HEK293 (cell line): ENCODE results near the gene CHST5.

Source experiments
- AEBP2 ChIP-seq: fragments of 450-650 bp; formaldehyde crosslinking; IDR thresholded peaks from 2 replicates; pipeline ENCODE4 v1.5.1; 2016; ENCODE audit warnings: missing biosample characterization, missing genetic modification characterization, borderline replicate concordance
- REST ChIP-seq: fragments of 450-650 bp; formaldehyde crosslinking; IDR thresholded peaks from 2 replicates; pipeline ENCODE4 v1.5.1; 2016; ENCODE audit warnings: missing biosample characterization, missing genetic modification characterization
- ZNF18 ChIP-seq: fragments of 450-650 bp; formaldehyde crosslinking; IDR thresholded peaks from 2 replicates; pipeline ENCODE4 v1.5.1; 2016; ENCODE audit warnings: missing biosample characterization, missing genetic modification characterization
- ZNF274 ChIP-seq, 2 experiments: fragments of 200-500 bp in 1 of 2; fragments of 450-650 bp in 1 of 2; sonication (Bioruptor generic) in 1 of 2; formaldehyde crosslinking in 1 of 2; IDR thresholded peaks; 2 replicates each; pipeline versions ENCODE4 v1.5.1 to v1.6.1; 2014 to 2016; ENCODE audit warnings: borderline replicate concordance in 1 of 2, inconsistent platforms in 1 of 2, low read length in 1 of 2, missing biosample characterization in 1 of 2, missing genetic modification characterization in 1 of 2
- ZNF510 ChIP-seq: fragments of 450-650 bp; formaldehyde crosslinking; IDR thresholded peaks from 2 replicates; pipeline ENCODE4 v1.5.1; 2018; ENCODE audit warnings: mild to moderate bottlenecking, missing genetic modification characterization, missing biosample characterization; ENCODE audit not compliant: insufficient replicate concordance
- ZNF610 ChIP-seq: fragments of 450-650 bp; formaldehyde crosslinking; IDR thresholded peaks from 2 replicates; pipeline ENCODE4 v1.5.1; 2016; ENCODE audit warnings: missing biosample characterization, missing genetic modification characterization, borderline replicate concordance
- ZNF785 ChIP-seq: fragments of 450-650 bp; formaldehyde crosslinking; IDR thresholded peaks from 2 replicates; pipeline ENCODE4 v1.5.1; 2016; ENCODE audit warnings: missing biosample characterization, missing genetic modification characterization
- ZNF792 ChIP-seq: fragments of 450-650 bp; formaldehyde crosslinking; IDR thresholded peaks from 2 replicates; pipeline ENCODE4 v1.5.1; 2016; ENCODE audit warnings: missing biosample characterization, missing genetic modification characterization
- TF ChIP-seq, protein P1 (sequence below): fragments of 450-650 bp; formaldehyde crosslinking; IDR thresholded peaks from 2 replicates; pipeline ENCODE4 v1.5.1; 2016; ENCODE audit warnings: missing biosample characterization, missing genetic modification characterization
- TF ChIP-seq, protein P2 (sequence below): fragments of 450-650 bp; IDR thresholded peaks from 2 replicates; pipeline ENCODE4 v1.5.1; 2018; ENCODE audit warnings: missing biosample characterization, mild to moderate bottlenecking, missing genetic modification characterization

- TF ChIP-seq ZNF274 (IDR thresholded peaks at IDR 0.05; ENCODE audit: low read length): no peak
- no peak for TF ChIP-seq ZNF274 (tag by site-specific recombination; IDR thresholded peaks at IDR 0.05; ENCODE audit: borderline replicate concordance)
- TF ChIP-seq ZNF610 (tag by site-specific recombination): no peak
- TF ChIP-seq REST (tag by site-specific recombination): no peak
- no peak for TF ChIP-seq ZNF792 (tag by site-specific recombination)
- TF ChIP-seq, protein P1, sequence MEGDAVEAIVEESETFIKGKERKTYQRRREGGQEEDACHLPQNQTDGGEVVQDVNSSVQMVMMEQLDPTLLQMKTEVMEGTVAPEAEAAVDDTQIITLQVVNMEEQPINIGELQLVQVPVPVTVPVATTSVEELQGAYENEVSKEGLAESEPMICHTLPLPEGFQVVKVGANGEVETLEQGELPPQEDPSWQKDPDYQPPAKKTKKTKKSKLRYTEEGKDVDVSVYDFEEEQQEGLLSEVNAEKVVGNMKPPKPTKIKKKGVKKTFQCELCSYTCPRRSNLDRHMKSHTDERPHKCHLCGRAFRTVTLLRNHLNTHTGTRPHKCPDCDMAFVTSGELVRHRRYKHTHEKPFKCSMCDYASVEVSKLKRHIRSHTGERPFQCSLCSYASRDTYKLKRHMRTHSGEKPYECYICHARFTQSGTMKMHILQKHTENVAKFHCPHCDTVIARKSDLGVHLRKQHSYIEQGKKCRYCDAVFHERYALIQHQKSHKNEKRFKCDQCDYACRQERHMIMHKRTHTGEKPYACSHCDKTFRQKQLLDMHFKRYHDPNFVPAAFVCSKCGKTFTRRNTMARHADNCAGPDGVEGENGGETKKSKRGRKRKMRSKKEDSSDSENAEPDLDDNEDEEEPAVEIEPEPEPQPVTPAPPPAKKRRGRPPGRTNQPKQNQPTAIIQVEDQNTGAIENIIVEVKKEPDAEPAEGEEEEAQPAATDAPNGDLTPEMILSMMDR (tag by site-specific recombination): no peak
- TF ChIP-seq AEBP2: no peak
- no peak for TF ChIP-seq ZNF785 (tag by site-specific recombination)
- no peak for TF ChIP-seq ZNF18
- TF ChIP-seq, protein P2, sequence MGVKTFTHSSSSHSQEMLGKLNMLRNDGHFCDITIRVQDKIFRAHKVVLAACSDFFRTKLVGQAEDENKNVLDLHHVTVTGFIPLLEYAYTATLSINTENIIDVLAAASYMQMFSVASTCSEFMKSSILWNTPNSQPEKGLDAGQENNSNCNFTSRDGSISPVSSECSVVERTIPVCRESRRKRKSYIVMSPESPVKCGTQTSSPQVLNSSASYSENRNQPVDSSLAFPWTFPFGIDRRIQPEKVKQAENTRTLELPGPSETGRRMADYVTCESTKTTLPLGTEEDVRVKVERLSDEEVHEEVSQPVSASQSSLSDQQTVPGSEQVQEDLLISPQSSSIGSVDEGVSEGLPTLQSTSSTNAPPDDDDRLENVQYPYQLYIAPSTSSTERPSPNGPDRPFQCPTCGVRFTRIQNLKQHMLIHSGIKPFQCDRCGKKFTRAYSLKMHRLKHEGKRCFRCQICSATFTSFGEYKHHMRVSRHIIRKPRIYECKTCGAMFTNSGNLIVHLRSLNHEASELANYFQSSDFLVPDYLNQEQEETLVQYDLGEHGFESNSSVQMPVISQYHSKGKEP (tag by site-specific recombination): no peak
- no peak for TF ChIP-seq ZNF510 (tag by site-specific recombination)
Observed at GRCh38 chr16:75555213-75555706, 19.4 kb upstream of the CHST5 start.
